Measurements from ENCODE around the gene EXOC3L4.

DNA sequence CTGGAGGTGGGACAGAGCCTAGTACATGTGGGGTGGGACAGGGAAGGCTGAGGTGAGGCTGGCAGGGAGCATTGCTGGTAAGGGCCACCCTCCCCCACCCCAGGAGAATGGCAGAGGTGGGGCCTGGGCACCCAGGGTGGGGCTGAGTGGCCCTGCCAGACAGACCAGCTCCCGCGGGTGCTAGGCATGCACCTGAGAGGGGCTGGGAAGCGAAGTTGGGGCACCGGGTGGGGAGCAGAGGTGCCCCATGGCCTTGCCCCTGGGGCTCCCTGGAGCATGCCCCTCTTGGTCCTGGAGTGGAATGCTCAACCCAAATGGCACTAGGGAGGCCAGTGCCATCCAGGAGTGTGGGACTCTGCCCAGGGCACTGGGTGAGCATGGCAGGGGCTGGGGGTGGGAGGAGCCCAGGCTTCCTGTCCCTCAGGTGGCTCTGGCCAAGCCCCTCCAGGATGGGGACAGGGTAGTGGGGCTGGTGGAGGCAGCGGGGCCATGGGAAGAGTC is 30.0 kb downstream of the EXOC3L4 start:
- TF ChIP-seq, protein P1, sequence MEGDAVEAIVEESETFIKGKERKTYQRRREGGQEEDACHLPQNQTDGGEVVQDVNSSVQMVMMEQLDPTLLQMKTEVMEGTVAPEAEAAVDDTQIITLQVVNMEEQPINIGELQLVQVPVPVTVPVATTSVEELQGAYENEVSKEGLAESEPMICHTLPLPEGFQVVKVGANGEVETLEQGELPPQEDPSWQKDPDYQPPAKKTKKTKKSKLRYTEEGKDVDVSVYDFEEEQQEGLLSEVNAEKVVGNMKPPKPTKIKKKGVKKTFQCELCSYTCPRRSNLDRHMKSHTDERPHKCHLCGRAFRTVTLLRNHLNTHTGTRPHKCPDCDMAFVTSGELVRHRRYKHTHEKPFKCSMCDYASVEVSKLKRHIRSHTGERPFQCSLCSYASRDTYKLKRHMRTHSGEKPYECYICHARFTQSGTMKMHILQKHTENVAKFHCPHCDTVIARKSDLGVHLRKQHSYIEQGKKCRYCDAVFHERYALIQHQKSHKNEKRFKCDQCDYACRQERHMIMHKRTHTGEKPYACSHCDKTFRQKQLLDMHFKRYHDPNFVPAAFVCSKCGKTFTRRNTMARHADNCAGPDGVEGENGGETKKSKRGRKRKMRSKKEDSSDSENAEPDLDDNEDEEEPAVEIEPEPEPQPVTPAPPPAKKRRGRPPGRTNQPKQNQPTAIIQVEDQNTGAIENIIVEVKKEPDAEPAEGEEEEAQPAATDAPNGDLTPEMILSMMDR (IDR thresholded peaks at IDR 0.05 in 2 of 3, conservative IDR thresholded peaks at IDR 0.05 in 1 of 3; ENCODE audit: borderline replicate concordance in 1 of 3, insufficient read depth in 1 of 3, low read depth in 2 of 3, low read length in 2 of 3): no peak
- no peak for TF ChIP-seq POLR2AphosphoS5 (IDR thresholded peaks at IDR 0.05; ENCODE audit: low read depth, low read length)
- no peak for TF ChIP-seq ZNF274 (IDR thresholded peaks at IDR 0.05; ENCODE audit: low read depth, low read length)
- TF ChIP-seq YY1 (IDR thresholded peaks at IDR 0.05; ENCODE audit: extremely low read depth, insufficient replicate concordance, low read depth, low read length): no peak
- TF ChIP-seq, protein P2, sequence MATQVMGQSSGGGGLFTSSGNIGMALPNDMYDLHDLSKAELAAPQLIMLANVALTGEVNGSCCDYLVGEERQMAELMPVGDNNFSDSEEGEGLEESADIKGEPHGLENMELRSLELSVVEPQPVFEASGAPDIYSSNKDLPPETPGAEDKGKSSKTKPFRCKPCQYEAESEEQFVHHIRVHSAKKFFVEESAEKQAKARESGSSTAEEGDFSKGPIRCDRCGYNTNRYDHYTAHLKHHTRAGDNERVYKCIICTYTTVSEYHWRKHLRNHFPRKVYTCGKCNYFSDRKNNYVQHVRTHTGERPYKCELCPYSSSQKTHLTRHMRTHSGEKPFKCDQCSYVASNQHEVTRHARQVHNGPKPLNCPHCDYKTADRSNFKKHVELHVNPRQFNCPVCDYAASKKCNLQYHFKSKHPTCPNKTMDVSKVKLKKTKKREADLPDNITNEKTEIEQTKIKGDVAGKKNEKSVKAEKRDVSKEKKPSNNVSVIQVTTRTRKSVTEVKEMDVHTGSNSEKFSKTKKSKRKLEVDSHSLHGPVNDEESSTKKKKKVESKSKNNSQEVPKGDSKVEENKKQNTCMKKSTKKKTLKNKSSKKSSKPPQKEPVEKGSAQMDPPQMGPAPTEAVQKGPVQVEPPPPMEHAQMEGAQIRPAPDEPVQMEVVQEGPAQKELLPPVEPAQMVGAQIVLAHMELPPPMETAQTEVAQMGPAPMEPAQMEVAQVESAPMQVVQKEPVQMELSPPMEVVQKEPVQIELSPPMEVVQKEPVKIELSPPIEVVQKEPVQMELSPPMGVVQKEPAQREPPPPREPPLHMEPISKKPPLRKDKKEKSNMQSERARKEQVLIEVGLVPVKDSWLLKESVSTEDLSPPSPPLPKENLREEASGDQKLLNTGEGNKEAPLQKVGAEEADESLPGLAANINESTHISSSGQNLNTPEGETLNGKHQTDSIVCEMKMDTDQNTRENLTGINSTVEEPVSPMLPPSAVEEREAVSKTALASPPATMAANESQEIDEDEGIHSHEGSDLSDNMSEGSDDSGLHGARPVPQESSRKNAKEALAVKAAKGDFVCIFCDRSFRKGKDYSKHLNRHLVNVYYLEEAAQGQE (IDR thresholded peaks at IDR 0.05; ENCODE audit: low read depth): no peak
- TF ChIP-seq EZH2 (IDR thresholded peaks at IDR 0.05): no peak
- TF ChIP-seq POLR2A (IDR thresholded peaks at IDR 0.05; ENCODE audit: borderline replicate concordance, extremely low read depth, insufficient read depth, insufficient read length): no peak
- no peak for TF ChIP-seq EZH2phosphoT487 (IDR thresholded peaks at IDR 0.05; ENCODE audit: borderline replicate concordance)
- no peak for TF ChIP-seq SP1 (IDR thresholded peaks at IDR 0.05; ENCODE audit: low read depth)
- TF ChIP-seq RAD21 (IDR thresholded peaks at IDR 0.05; ENCODE audit: low read depth): no peak
- no peak for TF ChIP-seq JUND (IDR thresholded peaks at IDR 0.05)

Measured in HCT116 (cell line).